SK-N-SH (cell line): ENCODE measurements around the gene TBXA2R. TPM values are rescaled to one million over a fixed set of nuclear protein-coding genes. Genes with fewer than 3 reads are reported as not detected.
"Not testable (repeated sequence)": the region's sequence is repeated elsewhere in the genome, so short reads cannot be mapped to it uniquely, and the experiment has no call there.

Experiments used
- CTCF ChIA-PET: fragments of 300-600, 350-600 bp; formaldehyde crosslinking; extraction: SDS; loops from one replicate; lab custom pipeline; 2021; lab: Yijun Ruan, JAX
- POLR2A ChIA-PET: fragments of 350-600 bp; sonication (Branson Sonifier 250); formaldehyde crosslinking; extraction: SDS; loops from one replicate; lab custom pipeline; 2020; ENCODE audit warnings: antibody characterized with exemption, inconsistent platforms; lab: Yijun Ruan, JAX
- DNase-seq: peaks from one replicate; pipeline ENCODE4 v3.0.0; 2012
- H2AFZ ChIP-seq: fragments of 200-600 bp; sonication (generic); 2 replicates; pipeline ENCODE4 v1.8.1; 2016; ENCODE audit warnings: antibody characterized with exemption, mild to moderate bottlenecking, low read depth
- H3F3A ChIP-seq: fragments of 200-600 bp; sonication (generic); replicated peaks from 2 replicates; pipeline ENCODE3; 2016; ENCODE audit warnings: antibody characterized with exemption, mild to moderate bottlenecking; ENCODE audit not compliant: insufficient read depth
- H3K27ac ChIP-seq, 2 experiments: fragments of 200-500 bp in 1 of 2; fragments of 200-600 bp in 1 of 2; sonication (Bioruptor generic) in 1 of 2; sonication (generic), shearing (Covaris generic) in 1 of 2; 2 replicates each; pipeline versions ENCODE4 v1.5.1 to v1.6.1; 2014 to 2016; ENCODE audit warnings: low read depth in 2 of 2, inconsistent platforms in 1 of 2, low read length in 1 of 2, mild to moderate bottlenecking in 1 of 2, mixed read lengths in 1 of 2
- H3K27me3 ChIP-seq: fragments of 200-600 bp; sonication (generic), shearing (Covaris generic); 2 replicates; pipeline ENCODE4 v1.6.1; 2016; ENCODE audit warnings: mixed run types; ENCODE audit not compliant: insufficient read depth
- H3K36me3 ChIP-seq, 2 experiments: fragments of 200-500 bp in 1 of 2; fragments of 200-600 bp in 1 of 2; sonication (Bioruptor generic) in 1 of 2; sonication (generic) in 1 of 2; replicated peaks in 1 of 2; 2 replicates each; pipeline versions ENCODE3 to v1.5.1; 2014 to 2016; ENCODE audit warnings: low read length in 1 of 2, mild to moderate bottlenecking in 1 of 2; ENCODE audit not compliant: insufficient read depth in 2 of 2, control insufficient read depth in 1 of 2
- H3K4me1 ChIP-seq, 2 experiments: fragments of 200-500 bp in 1 of 2; fragments of 200-600 bp in 1 of 2; sonication (Bioruptor generic) in 1 of 2; sonication (generic), shearing (Covaris generic) in 1 of 2; 2 replicates each; pipeline versions ENCODE4 v1.5.1 to v1.6.1; 2014 to 2016; ENCODE audit warnings: low read depth in 1 of 2, low read length in 1 of 2, mixed run types in 1 of 2; ENCODE audit not compliant: insufficient read depth in 2 of 2, control insufficient read depth in 1 of 2
- H3K4me2 ChIP-seq: fragments of 200-600 bp; sonication (generic), shearing (Covaris generic); 2 replicates; pipeline ENCODE4 v1.6.1; 2017; ENCODE audit warnings: mixed run types
- H3K4me3 ChIP-seq, 2 experiments: fragments of 200-500 bp in 1 of 2; fragments of 200-600 bp in 1 of 2; sonication (Bioruptor generic) in 1 of 2; sonication (generic), shearing (Covaris generic) in 1 of 2; 2 replicates each; pipeline versions ENCODE4 v1.5.1 to v1.8.1; 2014 to 2016; ENCODE audit warnings: low read depth in 2 of 2, inconsistent platforms in 1 of 2, low read length in 1 of 2, mild to moderate bottlenecking in 1 of 2, mixed read lengths in 1 of 2, moderate library complexity in 1 of 2
- H3K79me2 ChIP-seq: fragments of 200-600 bp; sonication (generic); 2 replicates; pipeline ENCODE4 v1.8.1; 2017; ENCODE audit warnings: mild to moderate bottlenecking; ENCODE audit not compliant: insufficient read depth
- H3K9ac ChIP-seq: fragments of 200-600 bp; sonication (generic); 2 replicates; pipeline ENCODE4 v1.6.1; 2017; ENCODE audit warnings: mixed run types
- H3K9me2 ChIP-seq: fragments of 200-600 bp; sonication (generic); 2 replicates; pipeline ENCODE4 v1.6.1; 2017; ENCODE audit warnings: mixed run types
- H3K9me3 ChIP-seq: fragments of 200-600 bp; sonication (generic); 2 replicates; pipeline ENCODE4 v1.6.1; 2017; ENCODE audit warnings: mixed run types, mild to moderate bottlenecking, moderate library complexity
- H4K20me1 ChIP-seq: fragments of 200-600 bp; sonication (generic); 2 replicates; pipeline ENCODE4 v1.6.1; 2017; ENCODE audit warnings: mild to moderate bottlenecking, mixed run types; ENCODE audit not compliant: insufficient read depth
- ELF1 ChIP-seq: IDR thresholded peaks from 2 replicates; pipeline ENCODE4 v1.4.0; 2012
- EZH2phosphoT487 ChIP-seq: fragments of 200-600 bp; sonication (generic); IDR thresholded peaks from 2 replicates; pipeline ENCODE4 v1.6.1; 2017; ENCODE audit warnings: low read depth, mixed run types, mild to moderate bottlenecking, antibody characterized with exemption, moderate library complexity, borderline replicate concordance
- MAX ChIP-seq: IDR thresholded peaks from 2 replicates; pipeline ENCODE4 v1.4.0; 2012; ENCODE audit warnings: low read depth
- MEF2A ChIP-seq: IDR thresholded peaks from 2 replicates; pipeline ENCODE4 v1.4.0; 2012; ENCODE audit warnings: low read depth, borderline replicate concordance
- NFIC ChIP-seq: IDR thresholded peaks from 2 replicates; pipeline ENCODE4 v1.4.0; 2012; ENCODE audit warnings: borderline replicate concordance
- REST ChIP-seq: IDR thresholded peaks from 2 replicates; pipeline ENCODE4 v1.6.1; 2012; ENCODE audit warnings: mild to moderate bottlenecking, low read depth, low read length, moderate library complexity
- SIN3A ChIP-seq: IDR thresholded peaks from 2 replicates; pipeline ENCODE4 v1.6.1; 2012; ENCODE audit warnings: low read depth, mild to moderate bottlenecking, low read length, moderate library complexity, borderline replicate concordance
- TEAD4 ChIP-seq: IDR thresholded peaks from 2 replicates; pipeline ENCODE4 v1.4.0; 2012; ENCODE audit warnings: mild to moderate bottlenecking, borderline replicate concordance; ENCODE audit not compliant: insufficient read depth
- YY1 ChIP-seq: IDR thresholded peaks from 2 replicates; pipeline ENCODE4 v1.4.0; 2012; ENCODE audit warnings: low read depth, mild to moderate bottlenecking
- ZBTB33 ChIP-seq: IDR thresholded peaks from 2 replicates; pipeline ENCODE4 v1.4.0; 2012; ENCODE audit warnings: low read depth, borderline replicate concordance
- WGBS: methylation state at CpG from one replicate; pipeline ENCODE4 v1.1.6; 2017; ENCODE audit warnings: low lambda C conversion rate; 5-methylcytosine and 5-hydroxymethylcytosine counted together
- polyA plus RNA-seq, 3 experiments: library from polyadenylated mRNA; depleted of rRNA; stranded (reverse); fragments of >200 nt; gene quantifications; 2 replicates each; pipeline ENCODE4 v1.2.3, GENCODE V29; 2012

TBXA2R gene
- polyA plus RNA-seq, 1 of the 3 experiments (the other 2 are of a cell fraction), result 0.92 TPM

- no peak for TF ChIP-seq ZBTB33
- no peak for TF ChIP-seq EZH2phosphoT487
Observed at GRCh38 chr19:3632098-3632497, 25.4 kb upstream of the TBXA2R start (continued).

- Histone ChIP-seq H3K9ac (no peak overlapping the region), H3K9me2 (no peaks in the 10 kb centered on the region), H3K27me3 (no peaks in the 10 kb centered on the region), H3K4me2 (no peak overlapping the region), H3K4me1 (peaks cover 0 to 3% of the 10 kb centered on the region in 2 experiments; a peak in 1 of 4 replicates), H3F3A (peaks cover 8% of the 10 kb centered on the region), H2AFZ (no peak overlapping the region), H3K9me3 (no peaks in the 10 kb centered on the region), H3K27ac (no peak overlapping the region), H4K20me1 (peaks cover 1% of the 10 kb centered on the region; the same call in 1 of the 2 replicates), H3K4me3 (no peak overlapping the region), H3K79me2 (peaks cover 2% of the 10 kb centered on the region), H3K36me3 (peaks cover 0 to 9% of the 10 kb centered on the region in 2 experiments)
- 89% methylated on average over 15 of the region's 43 CpGs for WGBS
- TF ChIP-seq MAX (no peak), TEAD4 (no peak), ZBTB33 (no peak), SIN3A (no peak), YY1 (no peak), NFIC (no peak), REST (no peak), MEF2A (no peak), ELF1 (no peak)
- ChIA-PET POLR2A (no interaction called here), CTCF (no interaction called here)
- no peak for DNase-seq
Observed at GRCh38 chr19:3631053-3631861, 24.6 kb upstream of the TBXA2R start.

- 71% methylated on average over 9 of the region's 9 CpGs for whole genome bisulfite sequencing
- H3K9me3 ChIP-seq, H3K36me3 ChIP-seq, H3K27ac ChIP-seq, H3K27me3 ChIP-seq, H3K4me2 ChIP-seq, H3K9ac ChIP-seq, H3K4me3 ChIP-seq, DNase-seq, H3F3A ChIP-seq, POLR2A ChIA-PET, H2AFZ ChIP-seq, CTCF ChIA-PET, H3K9me2 ChIP-seq: not testable (repeated sequence)
- H4K20me1 ChIP-seq, result peaks cover 17% of the 10 kb centered on the region
- peaks cover 8 to 11% of the 10 kb centered on the region in 2 experiments; a peak in 2 of 4 replicates for H3K4me1 ChIP-seq
- peaks cover 26% of the 10 kb centered on the region for H3K79me2 ChIP-seq
Observed at GRCh38 chr19:3628766-3629165, 22.1 kb upstream of the TBXA2R start.
